Activated naive CD8-positive, alpha-beta T cell treated with anti-CD3 and anti-CD28 coated beads, Interleukin-2, amount 50 U/mL, for 24 hours (primary cell): Measurements from ENCODE around the gene BRD7.

Experiments used
- ATAC-seq: fragments of 150-1000 bp; cut with Tn5 transposase; one replicate; pipeline ENCODE4 v1.10.0; 2021
- DNase-seq: peaks from one replicate; pipeline ENCODE4 v3.0.0; 2021
- H3K27ac Mint-ChIP-seq: one replicate; pipeline ENCODE4 v1.8.0; 2021; ENCODE audit warnings: mild to moderate bottlenecking, mixed read lengths
- H3K27me3 Mint-ChIP-seq: one replicate; pipeline ENCODE4 v1.8.0; 2021; ENCODE audit warnings: mixed read lengths
- H3K36me3 Mint-ChIP-seq: one replicate; pipeline ENCODE4 v1.8.0; 2021; ENCODE audit warnings: low read depth, mixed read lengths
- H3K4me1 Mint-ChIP-seq: one replicate; pipeline ENCODE4 v1.8.0; 2021; ENCODE audit warnings: mixed read lengths
- H3K4me3 Mint-ChIP-seq: one replicate; pipeline ENCODE4 v1.8.0; 2021; ENCODE audit warnings: mild to moderate bottlenecking, moderate library complexity, mixed read lengths
- H3K9me3 Mint-ChIP-seq: one replicate; pipeline ENCODE4 v1.8.0; 2021; ENCODE audit warnings: mixed read lengths

The BRD7 gene

DNA sequence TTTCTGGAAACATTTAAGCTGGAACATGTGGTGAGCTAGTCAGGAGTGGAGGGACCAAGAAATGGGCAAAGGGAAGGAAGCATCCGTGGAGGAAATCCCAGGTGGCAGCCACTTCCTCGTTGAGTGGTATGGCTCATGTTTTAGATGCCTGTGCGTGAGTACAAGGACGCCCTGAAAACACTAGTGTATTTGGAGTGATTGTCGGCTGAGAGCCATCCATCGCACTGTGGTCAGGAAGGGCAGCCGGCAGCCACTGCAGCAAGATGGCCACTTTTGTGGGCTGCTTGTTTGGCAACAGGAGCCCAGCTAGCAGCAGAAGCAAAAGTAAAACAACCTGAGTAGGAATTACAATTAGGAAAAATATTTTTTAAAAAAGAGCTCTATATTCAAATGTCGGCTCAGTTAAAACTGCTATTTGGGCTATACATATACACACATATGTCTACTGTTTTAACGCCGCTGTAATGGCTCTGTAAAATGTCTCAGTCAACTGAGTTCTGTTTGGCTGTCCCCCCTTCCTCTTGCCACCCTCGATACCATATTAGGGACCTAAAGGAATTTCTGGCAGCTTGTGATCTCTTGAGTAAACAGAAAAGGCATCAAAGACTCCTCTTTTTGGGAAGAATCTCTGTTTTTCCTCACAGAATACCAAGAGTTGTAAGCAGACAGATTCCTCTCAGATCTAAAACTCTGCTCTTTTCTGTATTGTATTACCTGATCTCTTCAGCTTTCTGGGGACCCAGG, 39.2 kb downstream of the BRD7 start:
- Mint-ChIP-seq H3K4me1 (peaks cover 28% of the 10 kb centered on the region), H3K4me3 (no peak overlapping the region), H3K9me3 (no peaks in the 10 kb centered on the region), H3K36me3 (peaks cover 46% of the 10 kb centered on the region), H3K27me3 (no peaks in the 10 kb centered on the region), H3K27ac (no peak overlapping the region)
- ATAC-seq (no peak), DNase-seq (no peak)

DNA sequence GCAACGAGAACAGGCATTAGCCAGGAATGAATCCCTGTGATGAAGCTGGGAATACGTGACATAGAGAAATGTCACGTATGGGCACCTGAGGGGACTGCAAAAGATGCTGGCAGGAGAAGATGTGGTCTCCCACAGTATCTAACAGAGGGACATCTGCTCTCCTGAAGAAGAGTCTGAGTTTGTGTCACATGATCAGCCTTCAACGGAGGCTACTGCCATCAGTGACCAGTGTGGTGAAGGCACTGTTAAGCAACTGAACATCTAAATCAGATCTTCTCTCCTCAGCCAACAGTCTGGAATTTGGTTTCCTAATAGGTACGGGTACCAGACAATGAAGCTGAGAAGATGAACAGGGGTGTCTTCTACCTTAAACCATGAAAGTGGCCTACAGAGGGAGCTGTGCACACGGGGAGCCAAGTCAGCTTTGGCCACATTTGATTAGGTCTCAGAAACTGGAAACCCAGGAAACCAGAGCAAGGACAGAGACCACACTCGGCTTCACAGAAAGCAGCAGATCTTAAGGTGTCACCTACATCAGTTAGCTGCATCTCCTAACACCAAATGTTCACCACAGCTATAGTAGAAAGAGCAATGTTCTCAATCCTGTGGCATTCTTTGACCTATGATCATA, 41.8 kb downstream of the BRD7 start:
- ATAC-seq (peak; percentile 91), DNase-seq (peak; percentile 44)
- Mint-ChIP-seq H3K4me3 (no peak overlapping the region), H3K9me3 (no peaks in the 10 kb centered on the region), H3K36me3 (peaks cover 45% of the 10 kb centered on the region), H3K27me3 (no peaks in the 10 kb centered on the region), H3K4me1 (peaks cover 42% of the 10 kb centered on the region), H3K27ac (peak overlapping the region; percentile 18)

DNA sequence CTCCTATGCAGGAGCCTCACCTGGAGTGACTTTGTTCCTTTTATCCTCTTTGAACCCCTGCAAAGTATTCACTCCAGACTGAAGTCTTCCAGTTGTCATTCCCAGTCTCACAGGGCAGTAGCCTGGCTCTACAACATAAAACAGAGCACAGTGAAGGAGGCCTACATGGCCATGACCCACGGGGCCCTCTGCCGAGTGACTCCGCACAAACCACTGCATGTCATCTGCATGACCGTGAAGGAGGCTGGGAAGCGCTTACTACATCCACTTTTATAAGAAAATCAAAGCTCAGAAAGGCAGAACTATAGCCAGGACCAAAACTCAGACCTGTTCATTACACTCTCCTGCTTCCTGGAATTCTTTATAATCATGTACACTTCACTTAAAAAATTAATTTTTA, 42.5 kb downstream of the BRD7 start:
- ATAC-seq (no peak), DNase-seq (no peak)
- H3K27ac Mint-ChIP-seq, result no peak overlapping the region
- no peaks in the 10 kb centered on the region for H3K27me3 Mint-ChIP-seq
- no peaks in the 10 kb centered on the region for H3K9me3 Mint-ChIP-seq
- no peak overlapping the region for H3K4me3 Mint-ChIP-seq
- peaks cover 45% of the 10 kb centered on the region for H3K36me3 Mint-ChIP-seq
- H3K4me1 Mint-ChIP-seq, result peaks cover 42% of the 10 kb centered on the region

DNA sequence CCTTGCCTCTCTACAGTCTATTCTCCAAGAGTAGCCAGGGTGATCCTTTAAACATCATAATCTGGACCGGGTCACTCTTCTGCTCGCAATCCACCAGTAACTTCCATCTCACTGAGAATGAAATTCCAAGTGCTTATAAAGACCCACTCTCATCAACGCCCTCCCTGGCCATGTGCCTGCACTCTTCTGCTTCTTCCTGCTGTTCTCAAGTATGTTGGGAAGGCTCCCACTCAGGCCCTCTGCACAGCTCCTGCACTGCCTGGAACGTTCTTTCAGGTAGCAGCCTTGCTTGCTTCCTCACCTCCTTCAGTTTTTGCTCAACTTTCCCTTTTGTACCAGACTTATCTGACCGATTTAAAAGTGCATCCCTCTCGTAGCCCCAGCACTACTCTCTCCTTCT, 44.4 kb downstream of the BRD7 start:
- H3K4me3 Mint-ChIP-seq, result no peak overlapping the region
- H3K27me3 Mint-ChIP-seq, result no peaks in the 10 kb centered on the region
- H3K36me3 Mint-ChIP-seq, result peaks cover 53% of the 10 kb centered on the region
- H3K4me1 Mint-ChIP-seq, result peaks cover 37% of the 10 kb centered on the region
- ATAC-seq (no peak), DNase-seq (no peak)
- no peaks in the 10 kb centered on the region for H3K9me3 Mint-ChIP-seq
- H3K27ac Mint-ChIP-seq, result peak overlapping the region; percentile 42

DNA sequence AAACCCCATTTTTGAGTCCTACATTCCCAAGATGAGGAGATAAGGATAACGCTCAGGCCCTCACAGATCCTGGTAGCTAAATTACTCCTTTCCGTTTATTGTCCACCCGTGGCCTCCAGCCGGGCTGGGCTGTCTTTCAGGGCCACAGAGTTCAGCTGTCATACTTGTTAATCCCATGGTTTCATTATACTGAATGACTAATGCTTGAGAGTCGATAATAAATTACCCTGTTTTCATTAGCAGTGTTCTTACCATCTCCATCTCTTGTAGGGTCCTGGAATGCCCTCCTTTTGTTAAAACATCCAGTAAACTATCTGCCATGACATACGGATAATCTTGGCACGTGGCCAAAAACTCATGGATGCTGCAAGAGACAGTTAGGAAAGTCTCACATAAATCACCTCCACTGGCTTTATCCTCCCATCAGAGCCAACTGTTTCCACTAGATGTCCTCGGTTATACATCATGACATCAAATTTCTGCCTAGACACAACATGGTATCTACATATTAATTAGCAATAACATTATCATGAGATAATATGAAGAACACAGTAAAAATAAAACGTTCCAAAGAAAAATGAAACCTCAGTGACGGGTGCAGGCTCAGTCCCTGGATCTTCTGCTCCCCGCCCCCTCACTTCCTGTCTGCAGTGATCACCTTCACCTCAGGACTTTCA, 45.3 kb downstream of the BRD7 start:
- H3K27me3 Mint-ChIP-seq, result no peaks in the 10 kb centered on the region
- H3K27ac Mint-ChIP-seq, result peak overlapping the region; percentile 42
- H3K4me1 Mint-ChIP-seq, result peaks cover 36% of the 10 kb centered on the region
- H3K4me3 Mint-ChIP-seq, result no peak overlapping the region
- DNase-seq (no peak), ATAC-seq (no peak)
- no peaks in the 10 kb centered on the region for H3K9me3 Mint-ChIP-seq
- peaks cover 56% of the 10 kb centered on the region for H3K36me3 Mint-ChIP-seq

DNA sequence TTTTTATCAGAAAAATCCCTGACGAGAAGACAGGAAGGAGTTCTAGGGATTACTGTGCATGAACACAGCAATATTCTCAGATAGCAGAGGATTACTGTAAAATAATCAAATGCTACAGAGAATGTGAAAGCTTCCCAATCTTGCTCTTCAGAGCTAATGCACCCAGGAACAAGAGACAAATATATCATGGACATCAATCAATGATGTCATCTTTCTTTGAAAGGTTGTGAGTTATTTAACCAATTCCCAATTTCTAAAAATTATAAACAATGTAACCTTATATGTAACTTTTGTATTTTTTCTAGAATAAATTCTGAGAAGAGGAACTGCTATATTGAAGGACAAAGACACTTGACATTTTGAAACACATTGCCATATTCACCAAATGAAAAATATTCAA, 46.5 kb downstream of the BRD7 start:
- DNase-seq, result no peak
- no peaks in the 10 kb centered on the region for H3K27me3 Mint-ChIP-seq
- peaks cover 29% of the 10 kb centered on the region for H3K4me1 Mint-ChIP-seq
- no peaks in the 10 kb centered on the region for H3K9me3 Mint-ChIP-seq
- no peak for ATAC-seq
- H3K36me3 Mint-ChIP-seq, result peaks cover 56% of the 10 kb centered on the region
- H3K27ac Mint-ChIP-seq, result no peak overlapping the region
- H3K4me3 Mint-ChIP-seq, result no peak overlapping the region

DNA sequence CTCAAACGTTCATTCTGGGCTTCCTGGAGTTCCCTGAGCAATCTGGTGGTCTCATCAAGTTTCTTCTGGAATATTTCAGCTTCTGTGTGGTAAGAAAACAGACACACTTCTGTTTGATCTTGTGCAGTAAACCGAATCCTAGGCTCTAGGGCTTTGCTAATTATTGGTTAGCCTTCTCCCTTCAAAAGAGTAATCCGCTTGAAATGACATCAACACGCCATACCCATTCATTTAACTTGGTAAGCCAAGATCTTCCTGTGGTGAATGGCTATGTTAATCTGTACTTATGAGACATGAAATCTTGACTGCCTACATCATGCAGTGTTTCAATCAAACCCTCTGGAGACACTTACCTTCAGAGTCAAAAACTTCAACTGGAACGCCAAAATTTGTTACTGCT, 48.5 kb downstream of the BRD7 start:
- DNase-seq, result no peak
- Mint-ChIP-seq H3K4me3 (no peak overlapping the region), H3K9me3 (no peaks in the 10 kb centered on the region), H3K27ac (peak overlapping the region; percentile 45), H3K4me1 (peaks cover 23% of the 10 kb centered on the region), H3K27me3 (no peaks in the 10 kb centered on the region), H3K36me3 (peaks cover 56% of the 10 kb centered on the region)
- no peak for ATAC-seq

DNA sequence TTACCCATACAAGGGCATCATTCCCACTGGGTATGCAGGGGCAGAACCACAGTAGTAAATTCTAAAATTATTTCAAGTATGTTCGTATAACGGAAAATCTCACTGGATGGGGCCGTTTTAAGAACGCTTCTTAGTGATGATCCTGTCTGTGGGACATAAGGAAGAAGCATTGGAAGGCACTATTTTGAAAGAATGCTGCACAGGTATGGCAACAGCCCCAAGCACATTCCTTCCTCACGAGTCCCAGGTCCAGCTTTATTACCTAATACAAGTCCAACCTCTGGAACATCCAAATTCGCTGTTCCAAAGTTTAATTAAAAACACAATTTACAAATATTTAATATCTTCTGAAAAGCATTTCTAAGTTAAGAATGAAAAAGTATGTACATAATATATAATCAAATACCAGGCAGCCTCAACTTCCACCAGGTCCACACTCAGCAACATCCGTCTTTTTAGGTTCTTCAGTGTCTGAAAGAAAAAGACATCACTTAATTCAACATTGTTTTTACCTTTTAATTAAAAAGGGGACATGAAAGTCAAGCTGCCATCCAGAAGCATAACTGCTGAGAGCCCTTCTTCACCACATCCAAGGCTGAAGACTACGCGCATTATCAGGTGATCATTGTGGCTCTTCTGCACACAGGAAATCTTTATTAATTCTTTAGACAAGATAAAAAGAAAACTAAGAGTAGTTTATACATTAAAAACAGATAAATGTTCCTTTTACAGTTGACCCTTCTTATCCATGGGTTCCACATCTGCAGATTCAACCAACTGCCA, 49.8 kb downstream of the BRD7 start:
- Mint-ChIP-seq H3K27me3 (no peaks in the 10 kb centered on the region), H3K9me3 (no peaks in the 10 kb centered on the region), H3K27ac (peak overlapping the region; percentile 73), H3K36me3 (peaks cover 49% of the 10 kb centered on the region), H3K4me3 (no peak overlapping the region), H3K4me1 (peaks cover 18% of the 10 kb centered on the region)
- no peak for DNase-seq
- ATAC-seq, result no peak

DNA sequence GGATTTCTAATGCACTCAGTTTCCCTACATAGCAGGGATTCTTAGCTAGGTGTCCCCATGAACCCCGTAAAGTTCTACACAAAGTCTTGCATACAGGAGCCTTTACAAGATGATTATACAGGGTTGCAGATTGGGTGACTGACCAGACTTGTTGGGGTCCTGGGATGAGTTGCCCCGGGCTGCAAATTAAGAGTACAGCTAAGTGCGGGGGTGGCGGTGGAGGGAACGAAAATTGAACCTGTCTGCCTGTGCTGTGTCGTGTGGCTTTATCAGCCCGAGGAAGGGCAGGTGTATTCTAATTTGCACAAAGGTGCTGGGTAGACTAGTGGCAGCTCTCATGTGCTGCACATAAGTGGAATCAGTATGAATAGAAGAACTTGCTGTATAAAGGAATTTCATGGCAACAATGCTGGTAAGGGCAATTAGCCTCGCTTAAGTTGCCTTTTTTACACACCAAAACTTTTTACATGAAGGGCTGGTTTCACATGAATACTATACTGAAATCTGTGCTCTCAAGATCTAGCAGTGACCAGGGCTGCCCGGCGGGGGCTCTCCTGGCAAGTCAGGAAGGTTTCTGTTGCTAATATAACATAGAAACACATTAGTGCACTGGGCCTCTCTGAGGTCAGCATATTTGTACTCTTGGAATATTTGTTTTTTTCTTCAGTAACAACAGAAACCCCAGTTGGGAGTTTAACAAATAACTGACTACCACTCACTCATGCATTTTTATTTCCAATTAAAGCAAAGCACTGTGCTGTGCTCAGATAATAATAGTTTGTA, 51.7 kb downstream of the BRD7 start:
- DNase-seq, result no peak
- Mint-ChIP-seq H3K4me1 (peaks cover 19% of the 10 kb centered on the region), H3K36me3 (peaks cover 52% of the 10 kb centered on the region), H3K27me3 (no peaks in the 10 kb centered on the region), H3K4me3 (no peak overlapping the region), H3K27ac (no peak overlapping the region), H3K9me3 (no peaks in the 10 kb centered on the region)
- no peak for ATAC-seq

DNA sequence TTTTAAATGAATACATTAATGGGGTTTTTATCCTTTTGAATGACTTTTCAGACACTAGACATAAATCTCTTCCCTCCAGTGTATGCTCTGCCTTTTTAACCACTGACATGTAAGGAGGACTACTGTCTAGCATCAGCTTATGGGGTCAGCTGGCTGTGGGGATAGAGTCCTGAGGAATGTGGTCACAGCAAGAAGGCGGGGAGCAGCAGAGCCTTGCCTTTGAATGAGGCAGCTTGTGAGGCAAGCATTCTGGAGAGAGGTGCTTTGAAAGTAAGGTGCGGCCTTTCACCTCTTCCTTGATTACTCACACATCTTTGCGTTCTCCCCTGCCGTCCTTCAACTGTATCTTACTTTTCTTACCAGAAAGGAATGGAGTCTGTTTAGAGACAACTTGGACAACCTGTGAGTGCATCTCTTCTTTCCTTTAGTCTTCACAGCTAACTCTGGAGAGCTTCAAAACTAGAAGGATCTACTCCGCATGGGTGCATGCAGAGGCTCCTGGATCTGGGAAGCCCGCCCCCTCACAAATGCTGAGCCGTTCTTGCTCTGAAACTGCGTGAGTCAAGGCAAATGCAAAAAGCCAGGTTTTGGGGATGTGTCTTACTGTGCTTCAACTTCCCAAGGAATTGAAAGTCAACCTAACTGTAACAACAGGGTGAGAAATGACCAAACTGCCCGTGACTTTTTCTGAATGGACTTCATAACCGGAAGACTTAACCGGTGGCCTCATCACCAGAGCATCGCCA, 52.5 kb downstream of the BRD7 start:
- no peak overlapping the region for H3K4me3 Mint-ChIP-seq
- no peak for DNase-seq
- no peak for ATAC-seq
- no peaks in the 10 kb centered on the region for H3K9me3 Mint-ChIP-seq
- H3K27me3 Mint-ChIP-seq, result no peaks in the 10 kb centered on the region
- H3K27ac Mint-ChIP-seq, result peak overlapping the region; percentile 54
- H3K36me3 Mint-ChIP-seq, result peaks cover 50% of the 10 kb centered on the region
- H3K4me1 Mint-ChIP-seq, result peaks cover 19% of the 10 kb centered on the region

DNA sequence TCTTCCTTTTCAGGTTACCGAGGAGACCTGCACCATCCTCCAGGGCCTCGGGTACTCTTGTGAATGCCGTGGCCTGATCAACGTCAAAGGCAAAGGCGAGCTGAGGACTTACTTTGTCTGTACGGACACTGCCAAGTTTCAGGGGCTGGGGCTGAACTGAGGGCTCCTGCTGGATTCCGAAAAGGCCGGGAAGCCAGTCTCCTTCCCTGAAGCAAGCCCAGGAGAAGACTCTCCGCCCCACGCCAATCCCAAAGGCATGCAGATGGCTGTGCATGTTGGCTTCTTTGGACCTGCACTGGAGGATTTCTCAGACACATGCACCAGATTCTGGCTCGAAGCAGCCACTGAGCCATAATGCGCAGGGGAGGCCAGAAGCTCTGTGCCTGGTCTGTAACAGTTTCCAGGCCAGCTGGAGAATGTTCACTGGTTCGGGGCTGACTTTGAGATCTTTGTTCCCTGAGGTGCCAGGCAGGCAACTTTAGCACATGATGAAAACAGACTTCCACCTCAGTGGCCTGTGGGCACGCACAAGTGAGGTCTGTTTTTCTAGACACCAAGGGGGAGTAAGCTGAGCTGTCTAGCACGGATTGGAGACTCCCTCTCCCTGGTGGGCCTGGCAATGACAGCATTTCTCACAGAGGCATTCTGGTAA, 53.3 kb downstream of the BRD7 start:
- Mint-ChIP-seq H3K4me1 (peaks cover 19% of the 10 kb centered on the region), H3K4me3 (no peak overlapping the region), H3K9me3 (no peaks in the 10 kb centered on the region), H3K36me3 (peaks cover 46% of the 10 kb centered on the region), H3K27me3 (no peaks in the 10 kb centered on the region), H3K27ac (peak overlapping the region; percentile 54)
- DNase-seq (no peak), ATAC-seq (no peak)

DNA sequence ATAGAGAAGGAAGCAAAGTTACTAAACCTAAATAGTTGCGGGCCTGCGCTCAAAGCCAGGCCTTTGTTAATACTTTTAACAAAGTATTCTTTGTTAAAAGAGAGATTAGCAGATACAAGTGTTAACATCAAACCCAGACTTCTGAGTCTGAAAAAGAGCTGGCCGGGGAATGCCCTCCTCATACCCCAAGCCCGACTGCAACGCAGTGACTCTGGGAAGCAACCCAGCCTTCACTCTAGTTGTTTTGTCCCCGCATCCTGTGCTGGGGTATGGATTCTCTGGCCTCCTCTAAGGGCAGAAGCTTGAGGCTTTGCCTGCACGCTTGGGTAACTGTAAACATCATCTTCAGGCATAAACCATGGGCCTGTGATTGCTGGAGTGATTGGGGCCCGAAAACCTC, 54.1 kb downstream of the BRD7 start:
- DNase-seq, result no peak
- Mint-ChIP-seq H3K4me3 (no peak overlapping the region), H3K4me1 (peaks cover 20% of the 10 kb centered on the region), H3K9me3 (no peaks in the 10 kb centered on the region), H3K27me3 (no peaks in the 10 kb centered on the region), H3K36me3 (peaks cover 39% of the 10 kb centered on the region), H3K27ac (no peak overlapping the region)
- no peak for ATAC-seq
